Urinary bladder (tissue), 4 donors: ENCODE measurements around the gene TMEM128. TPM values are rescaled to one million over a fixed set of nuclear protein-coding genes. Genes with fewer than 3 reads are reported as not detected.
"Not testable (repeated sequence)": the region's sequence is repeated elsewhere in the genome, so short reads cannot be mapped to it uniquely, and the experiment has no call there.

Experiments used
- DNase-seq: peaks from one replicate; pipeline ENCODE4 v3.0.0-alpha.2; 2015; ENCODE audit errors: extremely low spot score
- H3K27ac ChIP-seq: one replicate; pipeline ENCODE4 v1.5.1; 2013; ENCODE audit warnings: low read depth, mild to moderate bottlenecking, moderate library complexity
- H3K36me3 ChIP-seq: one replicate; pipeline ENCODE4 v1.6.1; 2013; ENCODE audit warnings: mild to moderate bottlenecking, moderate library complexity; ENCODE audit not compliant: insufficient read depth
- H3K4me1 ChIP-seq: one replicate; pipeline ENCODE4 v1.6.1; 2013; ENCODE audit warnings: mild to moderate bottlenecking, moderate library complexity; ENCODE audit not compliant: insufficient read depth
- H3K4me3 ChIP-seq: one replicate; pipeline ENCODE4 v1.5.1; 2013; ENCODE audit warnings: low read depth, low read length
- WGBS: extraction: QIAGEN DNeasy Blood & Tissue Kit; methylation state at CpG from one replicate; pipeline ENCODE4 v1.1.7; 2013; 5-methylcytosine and 5-hydroxymethylcytosine counted together
- polyA plus RNA-seq: library from polyadenylated mRNA; stranded (reverse); fragments of 200-250 nt; gene quantifications from one replicate; pipeline ENCODE4 v1.2.3, GENCODE V29; 2013
- total RNA-seq: library from RNA; depleted of rRNA; stranded (reverse); fragments of >200 nt; gene quantifications from one replicate; pipeline ENCODE4 v1.2.3, GENCODE V29; 2014
- donor health status: healthy with polysubstance abuse.
- donor health status: healthy.

The TMEM128 gene
- total and polyA plus RNA-seq, 2 donors: 31.3 to 33.0 TPM

DNA sequence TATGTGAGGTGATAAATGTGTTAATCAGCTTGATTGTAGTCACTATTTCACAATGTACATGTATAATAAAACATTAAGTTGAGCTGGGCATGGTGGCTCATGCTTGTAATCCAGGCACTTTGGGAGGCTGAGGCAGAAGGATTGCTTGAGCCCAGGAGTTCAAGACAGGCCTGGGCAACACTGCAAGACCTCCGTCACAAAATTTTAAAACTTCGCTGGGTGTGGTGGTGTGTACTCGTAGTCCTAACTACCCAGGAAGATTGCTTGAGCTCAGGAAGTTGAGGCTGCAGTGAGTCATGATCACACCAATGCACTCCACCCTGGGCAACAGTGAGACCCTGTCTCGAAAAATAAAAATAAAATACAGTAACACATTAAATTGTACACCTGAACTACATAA lies 21.8 kb upstream of the TMEM128 start:
- H3K36me3 ChIP-seq: no peaks in the 10 kb centered on the region
- no peak for DNase-seq
- H3K27ac ChIP-seq: no peak overlapping the region
- no peak overlapping the region for H3K4me3 ChIP-seq
- H3K4me1 ChIP-seq: no peaks in the 10 kb centered on the region
- WGBS: 81% methylated on average over 4 of the region's 4 CpGs

- no peak overlapping the region for H3K4me3 ChIP-seq
- 87% methylated on average over 11 of the region's 11 CpGs for WGBS
- DNase-seq: no peak
- no peak overlapping the region for H3K27ac ChIP-seq
- H3K4me1 ChIP-seq: no peaks in the 10 kb centered on the region
- no peaks in the 10 kb centered on the region for H3K36me3 ChIP-seq
These were observed 21.3 kb upstream of the TMEM128 start for GRCh38 chr4:4269331-4269731.

DNA sequence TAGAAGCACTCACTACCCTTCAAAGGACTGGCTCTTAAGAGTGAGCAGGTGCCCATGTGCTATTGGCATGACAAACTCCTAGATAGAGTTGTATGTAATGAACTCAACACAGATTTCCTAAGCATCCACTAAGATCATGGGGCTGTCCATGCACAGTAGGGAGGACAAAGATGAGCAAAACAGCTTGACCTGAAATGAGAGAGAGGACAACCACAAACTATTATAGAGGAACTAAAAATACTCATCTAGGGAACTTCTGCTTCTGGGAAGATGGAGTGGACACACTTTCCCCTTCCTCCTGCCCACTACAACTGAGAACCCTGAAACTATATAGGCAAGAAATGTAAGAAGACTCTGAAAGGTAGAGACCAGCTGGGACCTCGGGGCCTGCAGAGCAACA lies 20.8 kb upstream of the TMEM128 start:
- Histone ChIP-seq H3K36me3 (no peaks in the 10 kb centered on the region), H3K27ac (no peak overlapping the region), H3K4me1 (no peaks in the 10 kb centered on the region), H3K4me3 (no peak overlapping the region)
- DNase-seq: no peak
- 88% methylated on average over 1 of the region's 1 CpG for WGBS

GRCh38 chr4:4267981-4268380 lies 20.0 kb upstream of the TMEM128 start:
- WGBS: 83% methylated on average over 5 of the region's 5 CpGs
- H3K36me3 ChIP-seq: no peaks in the 10 kb centered on the region

GRCh38 chr4:4260185-4260751 lies 12.2 kb upstream of the TMEM128 start:
- 71% methylated on average over 6 of the region's 6 CpGs for WGBS
- Histone ChIP-seq H3K36me3 (no peaks in the 10 kb centered on the region), H3K4me1 (no peaks in the 10 kb centered on the region), H3K27ac (no peak overlapping the region), H3K4me3 (no peak overlapping the region)
- no peak for DNase-seq

More at GRCh38 chr4:4267981-4268380, 20.0 kb upstream of the TMEM128 start:
- Histone ChIP-seq H3K4me1 (no peaks in the 10 kb centered on the region), H3K27ac (no peak overlapping the region), H3K4me3 (no peak overlapping the region)
- DNase-seq: no peak

- 29% methylated on average over 9 of the region's 9 CpGs for WGBS
- H3K27ac ChIP-seq: no peak overlapping the region
- no peak overlapping the region for H3K4me3 ChIP-seq
- H3K36me3 ChIP-seq: no peaks in the 10 kb centered on the region
- H3K4me1 ChIP-seq: no peaks in the 10 kb centered on the region
- no peak for DNase-seq
These were observed 11.6 kb upstream of the TMEM128 start for GRCh38 chr4:4259484-4260100.

- H3K27ac ChIP-seq, H3K4me3 ChIP-seq, H3K36me3 ChIP-seq, H3K4me1 ChIP-seq, DNase-seq: not testable (repeated sequence)
- WGBS: 82% methylated on average over 3 of the region's 3 CpGs
These were observed 9.7 kb upstream of the TMEM128 start for GRCh38 chr4:4257705-4258104.

- DNase-seq: no peak
These were observed 8.8 kb upstream of the TMEM128 start for GRCh38 chr4:4256799-4257198.

GRCh38 chr4:4254666-4255065 lies 6.6 kb upstream of the TMEM128 start:
- 82% methylated on average over 6 of the region's 6 CpGs for WGBS

More at GRCh38 chr4:4256799-4257198, 8.8 kb upstream of the TMEM128 start:
- H3K4me3 ChIP-seq: no peak overlapping the region
- no peaks in the 10 kb centered on the region for H3K36me3 ChIP-seq
- WGBS: 77% methylated on average over 10 of the region's 10 CpGs
- no peaks in the 10 kb centered on the region for H3K4me1 ChIP-seq
- no peak overlapping the region for H3K27ac ChIP-seq

DNA sequence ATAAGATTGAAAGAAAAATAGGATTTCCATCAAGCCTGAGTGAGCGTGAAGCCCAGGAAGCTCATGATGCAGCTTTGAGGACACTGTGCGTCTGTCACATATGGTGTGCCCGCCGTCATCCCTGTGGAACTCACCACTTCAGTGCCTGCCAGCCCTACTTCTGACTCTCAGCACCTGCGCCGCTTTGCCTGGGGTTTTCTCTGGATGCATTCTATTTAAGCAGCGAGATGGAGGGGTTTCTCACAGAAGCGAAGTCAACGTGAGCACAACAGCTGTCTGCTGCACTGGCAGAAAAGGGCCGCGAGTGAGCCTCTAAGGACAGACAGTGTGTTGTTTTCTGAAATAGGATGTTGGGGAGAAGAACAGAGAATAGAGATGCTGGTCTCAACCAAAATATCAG lies 6.2 kb upstream of the TMEM128 start:
- H3K27ac ChIP-seq: no peak overlapping the region
- no peaks in the 10 kb centered on the region for H3K4me1 ChIP-seq
- H3K36me3 ChIP-seq: no peaks in the 10 kb centered on the region
- 80% methylated on average over 11 of the region's 11 CpGs for WGBS
- no peak for DNase-seq
- no peak overlapping the region for H3K4me3 ChIP-seq

More at GRCh38 chr4:4254666-4255065, 6.6 kb upstream of the TMEM128 start:
- H3K36me3 ChIP-seq: no peaks in the 10 kb centered on the region
- no peak for DNase-seq
- no peaks in the 10 kb centered on the region for H3K4me1 ChIP-seq
- H3K4me3 ChIP-seq: no peak overlapping the region
- no peak overlapping the region for H3K27ac ChIP-seq

DNA sequence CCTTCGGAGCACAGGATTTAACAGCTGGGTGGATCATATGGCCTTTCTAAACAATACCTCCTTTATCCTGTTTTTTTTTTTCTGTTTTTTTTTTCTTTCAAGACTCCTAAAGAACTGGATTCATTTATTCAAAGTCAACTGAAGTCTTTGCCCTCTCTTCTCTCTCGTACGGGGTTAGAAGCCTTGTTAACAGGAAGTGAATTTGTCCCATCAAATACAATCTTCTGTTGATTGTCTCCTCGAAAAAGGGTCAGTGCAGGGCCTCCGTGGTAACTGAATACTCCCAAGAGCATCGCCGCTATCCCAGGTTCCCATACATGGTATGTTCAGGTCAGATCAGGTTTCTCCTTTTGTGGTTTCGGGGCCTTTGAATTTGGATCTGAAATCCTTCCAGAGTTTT lies 1.8 kb upstream of the TMEM128 start:
- Histone ChIP-seq H3K36me3 (no peaks in the 10 kb centered on the region), H3K27ac (no peak overlapping the region), H3K4me3 (no peak overlapping the region), H3K4me1 (no peaks in the 10 kb centered on the region)
- WGBS: 81% methylated on average over 8 of the region's 8 CpGs
- DNase-seq: no peak

DNA sequence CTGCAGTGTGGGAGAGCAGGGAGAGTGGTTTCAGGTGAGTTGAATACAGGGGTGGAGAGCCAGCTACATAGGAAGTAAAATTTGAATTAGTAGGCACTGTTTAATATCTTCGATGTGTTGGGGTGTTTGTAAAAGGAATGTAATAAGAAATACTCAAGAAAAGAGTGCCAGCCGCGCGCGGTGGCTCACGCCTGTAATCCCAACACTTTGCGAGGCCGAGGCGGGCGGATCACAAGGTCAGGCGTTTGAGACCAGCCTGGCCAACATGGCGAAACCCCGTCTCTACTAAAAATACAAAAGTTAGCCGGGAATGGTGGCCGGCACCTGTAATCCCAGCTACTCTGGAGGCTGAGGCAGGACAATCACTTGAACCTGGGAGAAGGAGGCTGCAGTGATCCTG lies 1.3 kb upstream of the TMEM128 start:
- WGBS: 91% methylated on average over 15 of the region's 15 CpGs
- H3K27ac ChIP-seq, H3K36me3 ChIP-seq, H3K4me1 ChIP-seq, H3K4me3 ChIP-seq, DNase-seq: not testable (repeated sequence)

GRCh38 chr4:4248885-4249203 lies 821 bp upstream of the TMEM128 start:
- 13% methylated on average over 10 of the region's 10 CpGs for WGBS
- Histone ChIP-seq H3K36me3 (no peaks in the 10 kb centered on the region), H3K27ac (peak overlapping the region; percentile 91), H3K4me1 (no peaks in the 10 kb centered on the region), H3K4me3 (peak overlapping the region; percentile 84)
- DNase-seq: peak; percentile 2

- DNase-seq: peak; percentile 10
- H3K4me1 ChIP-seq: no peaks in the 10 kb centered on the region
- H3K27ac ChIP-seq: peak overlapping the region; percentile 91
- H3K36me3 ChIP-seq: no peaks in the 10 kb centered on the region
- peak overlapping the region; percentile 84 for H3K4me3 ChIP-seq
- WGBS: under 1% methylated on average over 12 of the region's 12 CpGs
These were observed 361 bp downstream of the TMEM128 start for GRCh38 chr4:4247696-4248028.

DNA sequence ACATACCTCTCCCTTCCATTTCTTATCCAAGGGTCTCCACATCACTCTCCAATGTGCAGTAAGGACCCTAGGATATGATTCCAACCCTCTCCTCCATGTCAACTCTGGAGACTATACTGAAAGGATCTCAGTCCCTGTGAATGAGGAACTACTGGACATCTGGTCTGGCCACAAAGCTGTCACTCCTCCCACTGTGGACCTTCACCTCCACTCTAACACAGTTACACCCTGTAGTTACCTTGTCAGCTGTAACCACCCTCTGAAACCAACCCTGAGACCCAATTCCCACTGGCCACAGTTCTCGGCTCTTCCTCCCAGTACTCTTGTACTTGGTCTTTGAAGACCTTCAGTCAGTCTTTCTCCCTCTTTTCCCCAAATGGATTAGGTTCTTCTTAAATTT lies 2.9 kb downstream of the TMEM128 start:
- DNase-seq: no peak
- WGBS: 96% methylated on average over 1 of the region's 1 CpG
- Histone ChIP-seq H3K4me1 (no peaks in the 10 kb centered on the region), H3K27ac (no peak overlapping the region), H3K36me3 (no peaks in the 10 kb centered on the region), H3K4me3 (no peak overlapping the region)
